Right lobe of liver (tissue), 6 donors: ENCODE measurements around the gene BCO1. TPM values are rescaled to one million over a fixed set of nuclear protein-coding genes. Genes with fewer than 3 reads are reported as not detected.

ENCODE experiments used
- ATAC-seq, 4 donors: fragments of 200-7000 bp; cut with Tn5 transposase; one replicate each; pipeline ENCODE4 v1.9.1; 2020; ENCODE audit warnings: mild to moderate bottlenecking in 4 of 4, moderate library complexity in 4 of 4
- DNase-seq, 3 donors: peaks; one replicate each; pipeline ENCODE4 v3.0.0-alpha.2; 2020
- H3K27ac ChIP-seq, 3 donors: fragments of 200-600 bp; one replicate each; pipeline ENCODE4 v1.8.0; 2022
- H3K27me3 ChIP-seq, 2 donors: fragments of 200-600 bp; one replicate each; pipeline ENCODE4 v1.8.0; 2022
- H3K36me3 ChIP-seq, 4 donors: fragments of 200-600 bp; sonication (generic) in 1 of 4; one replicate each; pipeline versions ENCODE4 v1.5.1 to v1.8.0; 2017 to 2022; ENCODE audit warnings: control low read depth in 1 of 4
- H3K4me1 ChIP-seq, 4 donors: fragments of 200-600 bp; sonication (generic) in 1 of 4; one replicate each; pipeline versions ENCODE4 v1.5.1 to v1.8.0; 2017 to 2022; ENCODE audit warnings: control low read depth in 1 of 4
- H3K4me3 ChIP-seq, 3 donors: fragments of 200-600 bp; one replicate each; pipeline ENCODE4 v1.8.0; 2022
- H3K9me3 ChIP-seq, 4 donors: fragments of 200-600 bp; sonication (generic) in 1 of 4; one replicate each; pipeline versions ENCODE4 v1.5.1 to v1.8.0; 2017 to 2022; ENCODE audit warnings: control low read depth in 1 of 4
- POLR2A ChIP-seq: fragments of 450-650 bp; IDR thresholded peaks from one replicate; pipeline ENCODE4 v1.6.1; 2017; ENCODE audit warnings: antibody characterized with exemption, mild to moderate bottlenecking
- WGBS: methylation state at CpG from one replicate; pipeline ENCODE4 v1.1.6; 2018; ENCODE audit warnings: low coverage, low lambda C conversion rate; ENCODE audit not compliant: insufficient coverage; ENCODE audit errors: missing lambda C conversion rate; 5-methylcytosine and 5-hydroxymethylcytosine counted together
- intact Hi-C, 2 donors: fragments of 100-400 bp; cut with DNase I; formaldehyde crosslinking; loops; one replicate each; pipeline versions ENCODE4 v1.11.2 to v1.14.1; 2022
- total RNA-seq, 6 experiments: library from RNA; depleted of rRNA in 2 of 6; stranded (reverse); fragments of >200 nt in 2 of 6; fragmentation: NEBNext Ultra II Directional in 3 of 6; extraction: Animal tissue kit (Norgen Biotek cat#: 25700) in 3 of 6; gene quantifications; one replicate each; pipeline versions ENCODE4 v1.1.0 to v1.2.4, GENCODE V29; 2016 to 2023
- TF ChIP-seq, protein P1 (sequence below), 4 donors: fragments of 200-600 bp in 3 of 4; fragments of 450-650 bp in 1 of 4; IDR thresholded peaks; one replicate each; pipeline versions ENCODE4 v1.5.1 to v1.8.0; 2016 to 2022; ENCODE audit warnings: antibody characterized with exemption in 4 of 4, mild to moderate bottlenecking in 2 of 4
- donor health status: DM: no; HTN: yes; CAD: no.
- donor health status: DM: no; HTN: no; CAD: no.
- donor health status: DM: no; HTN: no; CAD: no.
- donor health status: DM: no; HTN: yes; CAD: no.
- donor health status: DM: no; HTN: yes; CAD: no.

The BCO1 gene
- total RNA-seq, 6 experiments from 2014 or later, result 0.11 to 0.55 (median 0.31) TPM; not detected in 1

DNA sequence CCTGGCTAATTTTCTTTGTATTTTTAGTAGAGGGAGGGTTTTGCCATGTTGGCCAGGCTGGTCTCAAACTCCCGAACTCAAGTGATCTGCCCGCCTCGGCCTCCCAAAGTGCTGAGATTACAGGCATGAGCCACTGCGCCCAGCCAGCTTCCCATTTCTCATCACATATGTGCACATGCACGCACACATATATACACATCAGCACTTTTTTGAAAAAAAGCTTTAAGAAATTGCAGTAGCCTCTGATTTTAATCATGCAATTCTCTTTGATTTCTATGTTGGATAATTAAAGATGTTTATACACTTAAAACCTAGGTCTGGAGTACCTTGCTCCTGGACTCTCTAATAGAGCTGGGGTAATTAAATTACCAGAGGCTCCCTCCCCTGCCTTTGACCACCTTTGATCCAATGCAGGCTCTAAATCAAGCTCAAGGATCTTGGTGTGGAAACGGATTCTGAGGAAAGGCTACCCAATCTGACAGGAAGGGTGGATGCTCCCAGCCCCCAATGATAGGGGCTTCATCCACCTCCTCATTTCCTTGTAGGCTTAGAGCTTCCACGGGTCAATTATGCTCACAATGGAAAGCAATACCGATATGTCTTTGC is 46.6 kb downstream of the BCO1 start:
- Histone ChIP-seq H3K9me3 (no peaks in the 10 kb centered on the region), H3K4me1 (no peaks in the 10 kb centered on the region), H3K27me3 (no peaks in the 10 kb centered on the region), H3K36me3 (no peaks in the 10 kb centered on the region), H3K4me3 (no peak overlapping the region), H3K27ac (no peak overlapping the region)
- 75% methylated on average over 8 of the region's 8 CpGs for WGBS
- DNase-seq (no peak), ATAC-seq (no peak)
- intact Hi-C loops, result no loop called here
- TF ChIP-seq POLR2A, result no peak
- TF ChIP-seq, protein P1, sequence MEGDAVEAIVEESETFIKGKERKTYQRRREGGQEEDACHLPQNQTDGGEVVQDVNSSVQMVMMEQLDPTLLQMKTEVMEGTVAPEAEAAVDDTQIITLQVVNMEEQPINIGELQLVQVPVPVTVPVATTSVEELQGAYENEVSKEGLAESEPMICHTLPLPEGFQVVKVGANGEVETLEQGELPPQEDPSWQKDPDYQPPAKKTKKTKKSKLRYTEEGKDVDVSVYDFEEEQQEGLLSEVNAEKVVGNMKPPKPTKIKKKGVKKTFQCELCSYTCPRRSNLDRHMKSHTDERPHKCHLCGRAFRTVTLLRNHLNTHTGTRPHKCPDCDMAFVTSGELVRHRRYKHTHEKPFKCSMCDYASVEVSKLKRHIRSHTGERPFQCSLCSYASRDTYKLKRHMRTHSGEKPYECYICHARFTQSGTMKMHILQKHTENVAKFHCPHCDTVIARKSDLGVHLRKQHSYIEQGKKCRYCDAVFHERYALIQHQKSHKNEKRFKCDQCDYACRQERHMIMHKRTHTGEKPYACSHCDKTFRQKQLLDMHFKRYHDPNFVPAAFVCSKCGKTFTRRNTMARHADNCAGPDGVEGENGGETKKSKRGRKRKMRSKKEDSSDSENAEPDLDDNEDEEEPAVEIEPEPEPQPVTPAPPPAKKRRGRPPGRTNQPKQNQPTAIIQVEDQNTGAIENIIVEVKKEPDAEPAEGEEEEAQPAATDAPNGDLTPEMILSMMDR (IDR thresholded peaks at IDR 0.05), result no peak

DNA sequence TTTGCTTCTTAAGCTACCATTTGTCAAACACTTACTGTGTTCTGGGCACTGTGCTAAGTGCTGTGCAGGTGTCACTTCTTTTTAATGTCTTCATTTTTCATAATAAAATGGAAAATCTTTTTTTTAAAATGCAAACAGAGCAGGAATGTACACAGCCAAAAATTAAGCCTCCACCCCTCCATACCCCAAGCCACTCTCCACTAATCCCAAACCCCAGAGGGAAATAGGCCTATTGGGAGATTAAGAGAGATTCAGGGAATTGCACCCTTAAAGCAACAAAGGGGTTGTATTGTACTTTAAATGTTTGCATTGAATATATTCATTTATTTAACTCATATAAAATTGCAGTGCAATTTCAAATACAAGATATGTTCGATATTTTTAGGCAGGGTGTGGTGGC is 47.7 kb downstream of the BCO1 start:
- Histone ChIP-seq H3K4me1 (no peaks in the 10 kb centered on the region), H3K9me3 (no peaks in the 10 kb centered on the region), H3K27me3 (no peaks in the 10 kb centered on the region), H3K36me3 (no peaks in the 10 kb centered on the region), H3K27ac (no peak overlapping the region), H3K4me3 (no peak overlapping the region)
- no peak for TF ChIP-seq POLR2A
- TF ChIP-seq, protein P1 (IDR thresholded peaks at IDR 0.05), result no peak
- DNase-seq, result no peak
- intact Hi-C loops, result no loop called here
- no peak for ATAC-seq
- WGBS, result 85% methylated on average over 1 of the region's 1 CpG

DNA sequence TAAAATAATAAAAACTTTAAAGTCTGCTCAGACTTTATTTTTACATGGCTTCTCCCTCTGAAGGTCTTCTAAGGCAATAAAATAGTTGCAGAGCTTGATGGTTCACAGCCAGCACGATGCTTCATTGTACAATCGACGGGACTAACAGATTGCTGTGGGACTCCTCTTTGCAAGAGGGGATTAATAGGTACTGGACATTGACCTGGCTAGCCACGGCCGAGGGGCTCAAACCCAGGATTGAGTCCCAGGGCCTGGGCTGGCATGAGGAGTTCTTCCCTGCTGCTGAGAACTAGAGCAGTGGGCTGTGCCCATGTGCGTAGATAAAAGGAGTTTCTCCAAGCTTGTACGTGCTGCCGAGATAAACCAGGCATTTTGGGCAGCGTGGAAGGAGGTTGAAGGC is 52.6 kb downstream of the BCO1 start:
- no peak for TF ChIP-seq POLR2A
- TF ChIP-seq, protein P1 (IDR thresholded peaks at IDR 0.05), result no peak
- no peak overlapping the region for H3K27ac ChIP-seq
- H3K4me3 ChIP-seq, result no peak overlapping the region
- no peaks in the 10 kb centered on the region for H3K27me3 ChIP-seq
- H3K4me1 ChIP-seq, result no peaks in the 10 kb centered on the region
- DNase-seq (no peak), ATAC-seq (no peak)
- intact Hi-C loops, result no loop called here
- H3K36me3 ChIP-seq, result no peaks in the 10 kb centered on the region
- H3K9me3 ChIP-seq, result no peaks in the 10 kb centered on the region
- WGBS, result 76% methylated on average over 4 of the region's 9 CpGs

DNA sequence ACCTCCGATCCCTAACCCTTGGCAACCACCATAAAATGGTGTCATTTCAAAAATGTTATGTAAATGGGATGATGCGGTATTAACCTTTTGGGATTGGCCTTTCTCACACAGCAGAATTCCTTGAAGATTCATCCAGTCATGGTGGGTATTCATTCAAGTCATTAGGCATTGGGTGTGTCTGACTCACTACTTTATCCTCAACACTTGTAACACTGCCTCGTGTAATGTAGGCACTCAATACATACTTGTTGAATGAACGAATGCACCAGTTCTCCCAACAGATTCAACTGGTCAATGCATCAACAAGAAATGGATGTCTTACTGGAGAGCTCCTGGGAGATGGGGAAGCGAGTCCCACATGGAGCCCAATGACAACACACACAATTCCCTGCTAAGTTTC is 54.4 kb downstream of the BCO1 start:
- DNase-seq, result no peak
- H3K36me3 ChIP-seq, result no peaks in the 10 kb centered on the region
- no peak for ATAC-seq
- TF ChIP-seq, protein P1 (IDR thresholded peaks at IDR 0.05), result no peak
- TF ChIP-seq POLR2A, result no peak
- H3K4me3 ChIP-seq, result no peak overlapping the region
- H3K9me3 ChIP-seq, result no peaks in the 10 kb centered on the region
- H3K27ac ChIP-seq, result no peak overlapping the region
- H3K27me3 ChIP-seq, result no peaks in the 10 kb centered on the region
- 69% methylated on average over 3 of the region's 5 CpGs for WGBS
- intact Hi-C loops, result no loop called here
- H3K4me1 ChIP-seq, result no peaks in the 10 kb centered on the region
